Measurements from ENCODE around the gene ZNF879.

ZNF879 gene

GRCh38 chr5:179054876-179055275 lies 31.3 kb downstream of the ZNF879 start:
- TF ChIP-seq ZNF660 (tag by site-specific recombination; IDR thresholded peaks at IDR 0.05), result no peak
- TF ChIP-seq ZNF223 (tag by site-specific recombination; IDR thresholded peaks at IDR 0.05), result no peak
- no peak for TF ChIP-seq ZNF501 (tag by site-specific recombination; IDR thresholded peaks at IDR 0.05)
- no peak for TF ChIP-seq ZNF549 (tag by site-specific recombination; IDR thresholded peaks at IDR 0.05)
- no peak for TF ChIP-seq ZNF211 (tag by site-specific recombination; IDR thresholded peaks at IDR 0.05; ENCODE audit: low read depth)
- no peak for TF ChIP-seq SP7 (tag by site-specific recombination; IDR thresholded peaks at IDR 0.05)
- TF ChIP-seq, protein P1, sequence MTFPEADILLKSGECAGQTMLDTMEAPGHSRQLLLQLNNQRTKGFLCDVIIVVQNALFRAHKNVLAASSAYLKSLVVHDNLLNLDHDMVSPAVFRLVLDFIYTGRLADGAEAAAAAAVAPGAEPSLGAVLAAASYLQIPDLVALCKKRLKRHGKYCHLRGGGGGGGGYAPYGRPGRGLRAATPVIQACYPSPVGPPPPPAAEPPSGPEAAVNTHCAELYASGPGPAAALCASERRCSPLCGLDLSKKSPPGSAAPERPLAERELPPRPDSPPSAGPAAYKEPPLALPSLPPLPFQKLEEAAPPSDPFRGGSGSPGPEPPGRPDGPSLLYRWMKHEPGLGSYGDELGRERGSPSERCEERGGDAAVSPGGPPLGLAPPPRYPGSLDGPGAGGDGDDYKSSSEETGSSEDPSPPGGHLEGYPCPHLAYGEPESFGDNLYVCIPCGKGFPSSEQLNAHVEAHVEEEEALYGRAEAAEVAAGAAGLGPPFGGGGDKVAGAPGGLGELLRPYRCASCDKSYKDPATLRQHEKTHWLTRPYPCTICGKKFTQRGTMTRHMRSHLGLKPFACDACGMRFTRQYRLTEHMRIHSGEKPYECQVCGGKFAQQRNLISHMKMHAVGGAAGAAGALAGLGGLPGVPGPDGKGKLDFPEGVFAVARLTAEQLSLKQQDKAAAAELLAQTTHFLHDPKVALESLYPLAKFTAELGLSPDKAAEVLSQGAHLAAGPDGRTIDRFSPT (tag by site-specific recombination; IDR thresholded peaks at IDR 0.05), result no peak
- no peak for TF ChIP-seq ZNF2 (tag by site-specific recombination; IDR thresholded peaks at IDR 0.05)
- TF ChIP-seq MZF1 (tag by site-specific recombination; IDR thresholded peaks at IDR 0.05; ENCODE audit: borderline replicate concordance), result no peak
- no peak for TF ChIP-seq ZNF623 (tag by site-specific recombination; IDR thresholded peaks at IDR 0.05)
- no peak overlapping the region for H3K4me3 ChIP-seq (ENCODE audit: low read depth, low read length)
- POLR2A ChIA-PET, result no interaction called here
- peaks cover 4% of the 10 kb centered on the region for H3K9me3 ChIP-seq (ENCODE audit: control insufficient read depth, insufficient read depth, low read depth, low read length)
- CTCF ChIA-PET, result no interaction called here
- no peak overlapping the region for H3K27ac ChIP-seq (ENCODE audit: extremely low read depth, low read depth, low read length)
- H3K36me3 ChIP-seq (ENCODE audit: control insufficient read depth in 2 of 2, insufficient read depth in 1 of 2, low read length in 2 of 2), result no peaks in the 10 kb centered on the region
- peaks cover 1% of the 10 kb centered on the region; the same call in 1 of the 2 replicates for H3K4me1 ChIP-seq (ENCODE audit: control insufficient read depth, insufficient read depth, low read length)

- ChIA-PET CTCF (no interaction called here), POLR2A (no interaction called here)
- Histone ChIP-seq H3K27ac (ENCODE audit: extremely low read depth, low read depth, low read length) (no peak overlapping the region), H3K4me3 (ENCODE audit: low read depth, low read length) (no peak overlapping the region), H3K36me3 (ENCODE audit: control insufficient read depth in 2 of 2, insufficient read depth in 1 of 2, low read length in 2 of 2) (no peaks in the 10 kb centered on the region), H3K9me3 (ENCODE audit: control insufficient read depth, insufficient read depth, low read depth, low read length) (peaks cover 4% of the 10 kb centered on the region), H3K4me1 (ENCODE audit: control insufficient read depth, insufficient read depth, low read length) (peaks cover 3% of the 10 kb centered on the region; the same call in 1 of the 2 replicates)
- no peak for TF ChIP-seq GLI4 (tag by site-specific recombination; IDR thresholded peaks at IDR 0.05)
- TF ChIP-seq ZNF473 (tag by site-specific recombination; IDR thresholded peaks at IDR 0.05), result no peak
- TF ChIP-seq KLF16 (tag by site-specific recombination; IDR thresholded peaks at IDR 0.05), result no peak
- TF ChIP-seq ZNF76 (tag by site-specific recombination; IDR thresholded peaks at IDR 0.05; ENCODE audit: borderline replicate concordance, low read depth), result no peak
- TF ChIP-seq KLF1 (tag by site-specific recombination; IDR thresholded peaks at IDR 0.05), result no peak
Observed at GRCh38 chr5:179055436-179055835, 31.8 kb downstream of the ZNF879 start.

GRCh38 chr5:179055841-179056240 lies 32.2 kb downstream of the ZNF879 start:
- ChIA-PET POLR2A (no interaction called here), CTCF (no interaction called here)
- peaks cover 3% of the 10 kb centered on the region; the same call in 1 of the 2 replicates for H3K4me1 ChIP-seq (ENCODE audit: control insufficient read depth, insufficient read depth, low read length)
- no peaks in the 10 kb centered on the region for H3K36me3 ChIP-seq (ENCODE audit: control insufficient read depth in 2 of 2, insufficient read depth in 1 of 2, low read length in 2 of 2)
- no peak overlapping the region for H3K4me3 ChIP-seq (ENCODE audit: low read depth, low read length)
- H3K27ac ChIP-seq (ENCODE audit: extremely low read depth, low read depth, low read length), result no peak overlapping the region
- H3K9me3 ChIP-seq (ENCODE audit: control insufficient read depth, insufficient read depth, low read depth, low read length), result peaks cover 4% of the 10 kb centered on the region
- TF ChIP-seq KLF7 (tag by site-specific recombination; IDR thresholded peaks at IDR 0.05; ENCODE audit: borderline replicate concordance) (no peak), SCRT1 (tag by site-specific recombination; IDR thresholded peaks at IDR 0.05; ENCODE audit: borderline replicate concordance) (no peak), OVOL3 (tag by site-specific recombination; IDR thresholded peaks at IDR 0.05) (no peak), WT1 (tag by site-specific recombination; IDR thresholded peaks at IDR 0.05) (no peak), SETDB1 (IDR thresholded peaks at IDR 0.05; ENCODE audit: insufficient read length, low read length) (no peak), ZNF214 (tag by site-specific recombination; IDR thresholded peaks at IDR 0.05; ENCODE audit: borderline replicate concordance) (no peak), ZNF366 (tag by site-specific recombination; conservative IDR thresholded peaks at IDR 0.05) (no peak), ZNF121 (tag by site-specific recombination; IDR thresholded peaks at IDR 0.05) (no peak), ZNF558 (tag by site-specific recombination; IDR thresholded peaks at IDR 0.05) (no peak), ZNF391 (tag by site-specific recombination; IDR thresholded peaks at IDR 0.05; ENCODE audit: borderline replicate concordance, low read depth) (no peak), ZNF146 (tag by site-specific recombination; IDR thresholded peaks at IDR 0.05) (no peak), GLIS2 (tag by site-specific recombination; IDR thresholded peaks at IDR 0.05) (no peak), ZSCAN23 (tag by site-specific recombination; IDR thresholded peaks at IDR 0.05) (no peak), ZBTB8A (tag by site-specific recombination; IDR thresholded peaks at IDR 0.05) (no peak), ZNF623 (tag by site-specific recombination; IDR thresholded peaks at IDR 0.05) (no peak)
- TF ChIP-seq, protein P2, sequence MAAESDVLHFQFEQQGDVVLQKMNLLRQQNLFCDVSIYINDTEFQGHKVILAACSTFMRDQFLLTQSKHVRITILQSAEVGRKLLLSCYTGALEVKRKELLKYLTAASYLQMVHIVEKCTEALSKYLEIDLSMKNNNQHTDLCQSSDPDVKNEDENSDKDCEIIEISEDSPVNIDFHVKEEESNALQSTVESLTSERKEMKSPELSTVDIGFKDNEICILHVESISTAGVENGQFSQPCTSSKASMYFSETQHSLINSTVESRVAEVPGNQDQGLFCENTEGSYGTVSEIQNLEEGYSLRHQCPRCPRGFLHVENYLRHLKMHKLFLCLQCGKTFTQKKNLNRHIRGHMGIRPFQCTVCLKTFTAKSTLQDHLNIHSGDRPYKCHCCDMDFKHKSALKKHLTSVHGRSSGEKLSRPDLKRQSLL (tag by site-specific recombination; IDR thresholded peaks at IDR 0.05), result no peak
- TF ChIP-seq, protein P3, sequence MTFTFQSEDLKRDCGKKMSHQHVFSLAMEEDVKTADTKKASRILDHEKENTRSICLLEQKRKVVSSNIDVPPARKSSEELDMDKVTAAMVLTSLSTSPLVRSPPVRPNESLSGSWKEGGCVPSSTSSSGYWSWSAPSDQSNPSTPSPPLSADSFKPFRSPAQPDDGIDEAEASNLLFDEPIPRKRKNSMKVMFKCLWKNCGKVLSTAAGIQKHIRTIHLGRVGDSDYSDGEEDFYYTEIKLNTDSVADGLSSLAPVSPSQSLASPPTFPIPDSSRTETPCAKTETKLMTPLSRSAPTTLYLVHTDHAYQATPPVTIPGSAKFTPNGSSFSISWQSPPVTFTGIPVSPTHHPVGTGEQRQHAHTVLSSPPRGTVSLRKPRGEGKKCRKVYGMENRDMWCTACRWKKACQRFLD (tag by site-specific recombination; IDR thresholded peaks at IDR 0.05), result no peak

Data from HEK293 (cell line).